MM.1S (cell line): ENCODE measurements around the gene MAN1C1.
A peak's percentile ranks its signal among the peaks of the same experiment; 100 is the strongest.

Experiments
- DNase-seq: peaks from one replicate; pipeline ENCODE4 v3.0.0-alpha.2; 2015
- H2AFZ ChIP-seq: fragments of 300-600 bp; sonication (generic); 2 replicates; pipeline ENCODE4 v1.6.0; 2016; ENCODE audit warnings: antibody characterized with exemption, low read length
- H3F3A ChIP-seq: fragments of 300-600 bp; sonication (generic); 2 replicates; pipeline ENCODE4 v1.6.1; 2016; ENCODE audit warnings: mild to moderate bottlenecking, antibody characterized with exemption, low read length, moderate library complexity, mixed read lengths; ENCODE audit not compliant: insufficient read depth
- H3K27ac ChIP-seq: fragments of 300-600 bp; sonication (generic); 2 replicates; pipeline ENCODE4 v1.5.1; 2016; ENCODE audit warnings: mild to moderate bottlenecking, low read length
- H3K27me3 ChIP-seq: fragments of 300-600 bp; sonication (generic); replicated peaks from 2 replicates; pipeline ENCODE4 v1.6.0; 2016; ENCODE audit warnings: low read length; ENCODE audit not compliant: insufficient read depth
- H3K36me3 ChIP-seq: fragments of 300-600 bp; sonication (generic); replicated peaks from 2 replicates; pipeline ENCODE4 v1.6.1; 2016; ENCODE audit warnings: mild to moderate bottlenecking, low read length, mixed read lengths; ENCODE audit not compliant: insufficient read depth
- H3K4me1 ChIP-seq: fragments of 300-600 bp; sonication (generic); 2 replicates; pipeline ENCODE4 v1.6.1; 2016; ENCODE audit warnings: low read length, mixed read lengths
- H3K4me2 ChIP-seq: fragments of 300-600 bp; sonication (generic); 2 replicates; pipeline ENCODE4 v1.6.0; 2016; ENCODE audit warnings: low read depth, low read length
- H3K4me3 ChIP-seq: fragments of 300-600 bp; sonication (generic); 2 replicates; pipeline ENCODE4 v1.5.1; 2016; ENCODE audit warnings: low read length, mixed read lengths
- H3K79me2 ChIP-seq: fragments of 300-600 bp; sonication (generic); 2 replicates; pipeline ENCODE4 v1.6.1; 2016; ENCODE audit warnings: mixed run types, low read length, mixed read lengths
- H3K9ac ChIP-seq: fragments of 300-600 bp; sonication (generic); 2 replicates; pipeline ENCODE4 v1.6.1; 2016; ENCODE audit warnings: low read length, mixed read lengths
- H3K9me2 ChIP-seq: fragments of 300-600 bp; sonication (generic); replicated peaks from 2 replicates; pipeline ENCODE4 v1.6.1; 2016; ENCODE audit warnings: mild to moderate bottlenecking, low read length, mixed read lengths; ENCODE audit not compliant: insufficient read depth
- H3K9me3 ChIP-seq: fragments of 300-600 bp; sonication (generic); replicated peaks from 2 replicates; pipeline ENCODE4 v1.6.1; 2016; ENCODE audit warnings: mild to moderate bottlenecking, low read length, mixed read lengths; ENCODE audit not compliant: insufficient read depth
- H4K20me1 ChIP-seq: fragments of 300-600 bp; sonication (generic); 2 replicates; pipeline ENCODE4 v1.6.1; 2016; ENCODE audit warnings: mild to moderate bottlenecking, low read length, moderate library complexity, mixed read lengths; ENCODE audit not compliant: insufficient read depth
- CTCF ChIP-seq: fragments of 300-600 bp; sonication (generic); IDR thresholded peaks from 2 replicates; pipeline ENCODE4 v1.5.1; 2016; ENCODE audit warnings: antibody characterized with exemption, low read length, mixed read lengths
- EZH2 ChIP-seq: fragments of 300-600 bp; sonication (generic); optimal IDR thresholded peaks from 2 replicates; pipeline ENCODE3; 2017; ENCODE audit warnings: low read depth, mild to moderate bottlenecking, antibody characterized with exemption, low read length, mixed read lengths
- EZH2phosphoT487 ChIP-seq: fragments of 300-600 bp; sonication (generic); IDR thresholded peaks from 2 replicates; pipeline ENCODE4 v1.6.1; 2018; ENCODE audit warnings: antibody characterized with exemption, low read length

Gene MAN1C1

GRCh38 chr1:25691211-25691610 is 74.6 kb downstream of the MAN1C1 start:
- Histone ChIP-seq H3K9ac (no peak overlapping the region), H3K4me3 (no peak overlapping the region), H3K4me2 (no peak overlapping the region), H3K79me2 (no peaks in the 10 kb centered on the region), H4K20me1 (no peaks in the 10 kb centered on the region), H3K9me3 (no peaks in the 10 kb centered on the region), H3K36me3 (no peaks in the 10 kb centered on the region), H3K9me2 (no peaks in the 10 kb centered on the region), H3K27ac (no peak overlapping the region), H3K4me1 (0 out of 2 replicates have a peak, but pooled peaks cover 4% of the 10 kb centered on the region), H3F3A (no peaks in the 10 kb centered on the region), H3K27me3 (no peaks in the 10 kb centered on the region), H2AFZ (no peak overlapping the region)
- no peak for DNase-seq
- TF ChIP-seq CTCF = no peak
- no peak for TF ChIP-seq EZH2
- no peak for TF ChIP-seq EZH2phosphoT487

GRCh38 chr1:25692560-25692959 is 76.0 kb downstream of the MAN1C1 start:
- H3F3A ChIP-seq = no peaks in the 10 kb centered on the region
- H3K4me3 ChIP-seq = no peak overlapping the region
- TF ChIP-seq CTCF (peak; percentile 55), EZH2 (no peak)
- H2AFZ ChIP-seq = no peak overlapping the region
- no peaks in the 10 kb centered on the region; the same call in 1 of the 2 replicates for H3K79me2 ChIP-seq
- no peak overlapping the region for H3K27ac ChIP-seq
- H3K9me2 ChIP-seq = no peaks in the 10 kb centered on the region
- no peaks in the 10 kb centered on the region for H3K9me3 ChIP-seq
- no peak overlapping the region for H3K9ac ChIP-seq
- H3K36me3 ChIP-seq = no peaks in the 10 kb centered on the region
- 0 out of 2 replicates have a peak, but pooled peaks cover 4% of the 10 kb centered on the region for H3K4me1 ChIP-seq
- DNase-seq = no peak
- no peak overlapping the region for H3K4me2 ChIP-seq
- H4K20me1 ChIP-seq = no peaks in the 10 kb centered on the region
- no peaks in the 10 kb centered on the region for H3K27me3 ChIP-seq

GRCh38 chr1:25694167-25695007 is 77.8 kb downstream of the MAN1C1 start:
- no peaks in the 10 kb centered on the region for H3F3A ChIP-seq
- no peak overlapping the region for H3K27ac ChIP-seq
- H3K4me3 ChIP-seq = no peak overlapping the region
- H3K9ac ChIP-seq = no peak overlapping the region
- TF ChIP-seq CTCF (no peak), EZH2phosphoT487 (no peak), EZH2 (no peak)
- no peak for DNase-seq
- H3K4me2 ChIP-seq = no peak overlapping the region
- H3K27me3 ChIP-seq = no peaks in the 10 kb centered on the region
- H3K4me1 ChIP-seq = 0 out of 2 replicates have a peak, but pooled peaks cover 4% of the 10 kb centered on the region
- no peaks in the 10 kb centered on the region for H3K9me3 ChIP-seq
- H4K20me1 ChIP-seq = no peaks in the 10 kb centered on the region
- H3K36me3 ChIP-seq = no peaks in the 10 kb centered on the region
- no peak overlapping the region for H2AFZ ChIP-seq
- H3K79me2 ChIP-seq = no peaks in the 10 kb centered on the region; the same call in 1 of the 2 replicates
- no peaks in the 10 kb centered on the region for H3K9me2 ChIP-seq
